WI38 (cell line): ENCODE results near the gene GNL1.
A peak's percentile ranks its signal among the peaks of the same experiment; 100 is the strongest.

Source experiments
- H3K4me3 ChIP-seq: 2 replicates; pipeline ENCODE4 v1.5.1; 2011; ENCODE audit warnings: low read depth, mild to moderate bottlenecking, control low read depth, low read length
- TF ChIP-seq, protein P1 (sequence below): IDR thresholded peaks from 2 replicates; pipeline ENCODE4 v1.5.1; 2012; ENCODE audit warnings: low read depth, mild to moderate bottlenecking, control low read depth, low read length

GNL1 gene

DNA sequence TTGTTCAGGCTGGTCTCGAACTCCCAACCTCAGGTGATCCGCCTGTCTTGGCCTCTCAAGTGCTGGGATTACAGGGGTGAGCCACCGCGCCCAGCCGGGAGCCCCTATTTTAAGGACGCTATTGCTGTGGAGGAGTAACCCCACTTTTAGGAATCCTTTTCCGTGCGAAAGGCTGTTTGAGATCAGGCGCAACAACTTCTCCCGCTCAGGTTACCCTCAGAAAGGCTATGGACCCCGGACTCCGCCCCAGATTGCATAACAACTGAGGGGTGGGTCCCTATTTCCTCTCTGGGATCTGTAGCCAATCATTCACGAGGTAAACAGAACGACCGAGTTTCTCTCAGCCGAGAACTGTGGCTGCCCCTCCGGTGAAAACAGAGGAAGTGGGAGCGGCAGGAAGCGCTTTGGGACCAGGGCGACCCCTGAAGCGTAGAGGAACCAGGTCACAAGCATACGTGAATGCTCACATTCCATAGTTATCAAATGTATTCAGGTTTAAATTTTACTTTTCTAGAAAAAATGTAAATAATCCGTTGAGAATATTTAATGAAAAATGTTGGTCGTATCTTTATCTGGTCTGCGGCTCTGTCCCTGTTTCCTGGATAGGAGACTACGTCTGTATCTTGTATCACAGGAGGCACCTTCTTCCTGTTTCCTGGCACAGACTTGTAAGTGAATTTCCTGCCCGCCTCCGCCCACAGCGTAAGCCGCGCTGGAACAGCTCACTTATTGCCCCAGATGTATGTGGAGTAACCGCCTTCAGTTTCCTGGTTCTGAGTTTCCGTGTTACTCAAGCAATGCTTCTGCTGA, 40.1 kb downstream of the GNL1 start:
- H3K4me3 ChIP-seq, result peak overlapping the region; percentile 52
- TF ChIP-seq, protein P1, sequence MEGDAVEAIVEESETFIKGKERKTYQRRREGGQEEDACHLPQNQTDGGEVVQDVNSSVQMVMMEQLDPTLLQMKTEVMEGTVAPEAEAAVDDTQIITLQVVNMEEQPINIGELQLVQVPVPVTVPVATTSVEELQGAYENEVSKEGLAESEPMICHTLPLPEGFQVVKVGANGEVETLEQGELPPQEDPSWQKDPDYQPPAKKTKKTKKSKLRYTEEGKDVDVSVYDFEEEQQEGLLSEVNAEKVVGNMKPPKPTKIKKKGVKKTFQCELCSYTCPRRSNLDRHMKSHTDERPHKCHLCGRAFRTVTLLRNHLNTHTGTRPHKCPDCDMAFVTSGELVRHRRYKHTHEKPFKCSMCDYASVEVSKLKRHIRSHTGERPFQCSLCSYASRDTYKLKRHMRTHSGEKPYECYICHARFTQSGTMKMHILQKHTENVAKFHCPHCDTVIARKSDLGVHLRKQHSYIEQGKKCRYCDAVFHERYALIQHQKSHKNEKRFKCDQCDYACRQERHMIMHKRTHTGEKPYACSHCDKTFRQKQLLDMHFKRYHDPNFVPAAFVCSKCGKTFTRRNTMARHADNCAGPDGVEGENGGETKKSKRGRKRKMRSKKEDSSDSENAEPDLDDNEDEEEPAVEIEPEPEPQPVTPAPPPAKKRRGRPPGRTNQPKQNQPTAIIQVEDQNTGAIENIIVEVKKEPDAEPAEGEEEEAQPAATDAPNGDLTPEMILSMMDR, result no peak

- TF ChIP-seq, protein P1, result no peak
- H3K4me3 ChIP-seq, result no peak overlapping the region
Measured at GRCh38 chr6:30515106-30515505, 41.2 kb downstream of the GNL1 start.

- no peak overlapping the region for H3K4me3 ChIP-seq
- TF ChIP-seq, protein P1, result no peak
Measured at GRCh38 chr6:30513451-30513850, 42.8 kb downstream of the GNL1 start.

DNA sequence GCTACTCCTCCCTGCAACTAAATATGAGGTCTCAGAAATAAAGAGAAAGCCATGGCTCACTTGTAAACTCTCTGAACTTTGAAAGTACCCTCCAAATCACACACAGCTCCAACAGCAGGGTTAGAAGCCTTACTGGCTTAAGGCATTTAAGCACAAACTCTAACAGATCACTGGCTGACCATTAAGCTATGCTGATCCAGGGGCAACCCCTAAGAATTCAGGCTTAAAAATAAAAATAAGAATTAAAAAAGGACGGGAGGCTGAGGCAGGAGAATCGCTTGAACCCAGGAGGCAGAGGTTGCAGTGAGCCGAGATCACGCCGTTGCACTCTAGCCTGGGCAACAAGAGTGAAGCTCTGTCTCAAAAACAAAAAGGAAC, 45.1 kb downstream of the GNL1 start:
- no peak overlapping the region for H3K4me3 ChIP-seq
- TF ChIP-seq, protein P1, result no peak

GRCh38 chr6:30510419-30511168, 45.7 kb downstream of the GNL1 start:
- no peak overlapping the region for H3K4me3 ChIP-seq
- TF ChIP-seq, protein P1, result no peak

- H3K4me3 ChIP-seq, result no peak overlapping the region
Measured at GRCh38 chr6:30508890-30509736, 47.2 kb downstream of the GNL1 start.

More at GRCh38 chr6:30508890-30509736, 47.2 kb downstream of the GNL1 start:
- TF ChIP-seq, protein P1, result no peak
